ENCODE results near the gene TRABD2B.

The TRABD2B gene

GRCh38 chr1:47818682-47819573 is 178.3 kb downstream of the TRABD2B start:
- no peak for DNase-seq

DNA sequence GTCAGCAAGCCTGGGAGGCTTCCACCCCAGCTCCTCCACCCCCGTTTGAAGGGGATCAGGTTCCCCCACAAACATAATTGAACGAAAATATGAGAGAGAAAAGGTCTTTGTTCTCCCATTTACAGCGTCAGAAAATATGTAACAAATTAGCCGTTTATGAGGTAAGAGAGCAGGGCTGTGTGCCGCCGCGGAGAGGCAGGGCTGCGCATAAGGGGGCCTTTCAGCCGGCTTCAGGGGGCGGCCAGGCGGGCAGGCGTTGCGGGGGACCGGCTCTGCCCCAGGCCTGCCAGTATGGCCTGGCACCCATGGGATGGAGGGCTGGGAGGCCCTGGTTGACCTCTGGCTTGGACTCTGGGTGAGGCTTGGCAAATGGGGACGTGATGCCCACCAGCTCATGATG is 179.3 kb downstream of the TRABD2B start:
- no peak for DNase-seq

DNA sequence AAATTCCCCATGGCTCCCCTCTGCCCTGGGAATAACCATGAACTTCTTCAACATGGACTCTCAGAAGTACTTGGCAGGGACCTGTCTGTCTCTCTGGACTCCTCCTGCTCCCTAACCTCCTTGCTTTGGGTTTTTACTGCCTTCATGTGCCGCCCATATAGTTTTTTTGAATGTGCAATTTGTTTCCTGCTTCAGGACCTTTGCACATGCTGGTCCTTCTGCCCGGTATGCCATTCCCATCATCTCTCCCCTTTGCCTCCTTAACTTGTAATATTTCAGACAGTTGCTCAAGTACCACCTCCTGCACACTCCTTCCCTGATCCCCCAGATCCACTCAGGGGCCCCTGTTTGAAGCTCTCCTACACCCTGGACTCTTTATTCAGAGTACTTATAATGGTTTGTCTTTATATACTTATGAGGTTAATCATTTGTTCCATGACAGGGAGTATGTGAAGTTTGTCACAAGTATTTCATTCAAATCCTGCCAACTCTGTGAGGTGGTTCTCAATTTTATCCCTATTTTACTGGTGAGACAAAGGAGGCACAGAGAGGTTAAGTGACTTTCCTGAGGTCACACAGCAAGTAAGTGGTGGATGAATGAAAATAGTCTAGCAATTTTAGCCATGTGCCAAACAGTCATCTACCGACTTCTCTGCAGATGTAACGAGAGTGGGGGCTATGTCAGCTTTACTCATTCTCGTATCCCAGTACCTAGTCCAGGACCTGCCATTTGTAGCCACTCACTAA is 180.7 kb downstream of the TRABD2B start:
- no peak for DNase-seq

GRCh38 chr1:47814612-47815395 is 182.4 kb downstream of the TRABD2B start:
- DNase-seq: no peak

DNA sequence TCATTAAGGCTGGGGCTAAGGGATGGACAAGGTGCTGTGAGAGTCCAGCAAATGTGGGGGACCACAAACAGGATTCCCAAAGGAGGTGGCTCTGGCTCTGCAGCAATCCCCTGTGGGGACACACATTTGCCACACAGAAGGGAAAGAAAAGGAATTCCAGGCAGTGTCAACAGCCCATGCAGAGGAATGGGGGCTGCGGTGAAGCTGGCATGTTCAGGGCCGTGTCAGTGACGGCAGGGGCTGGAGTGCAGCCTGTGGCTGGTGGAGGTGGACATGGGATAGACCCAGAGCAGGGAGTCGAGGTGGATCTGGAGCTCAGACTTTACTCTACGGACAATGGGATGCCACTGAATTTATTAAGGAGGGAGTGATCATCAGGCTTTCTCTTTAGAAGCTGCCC is 183.2 kb downstream of the TRABD2B start:
- no peak for DNase-seq

DNA sequence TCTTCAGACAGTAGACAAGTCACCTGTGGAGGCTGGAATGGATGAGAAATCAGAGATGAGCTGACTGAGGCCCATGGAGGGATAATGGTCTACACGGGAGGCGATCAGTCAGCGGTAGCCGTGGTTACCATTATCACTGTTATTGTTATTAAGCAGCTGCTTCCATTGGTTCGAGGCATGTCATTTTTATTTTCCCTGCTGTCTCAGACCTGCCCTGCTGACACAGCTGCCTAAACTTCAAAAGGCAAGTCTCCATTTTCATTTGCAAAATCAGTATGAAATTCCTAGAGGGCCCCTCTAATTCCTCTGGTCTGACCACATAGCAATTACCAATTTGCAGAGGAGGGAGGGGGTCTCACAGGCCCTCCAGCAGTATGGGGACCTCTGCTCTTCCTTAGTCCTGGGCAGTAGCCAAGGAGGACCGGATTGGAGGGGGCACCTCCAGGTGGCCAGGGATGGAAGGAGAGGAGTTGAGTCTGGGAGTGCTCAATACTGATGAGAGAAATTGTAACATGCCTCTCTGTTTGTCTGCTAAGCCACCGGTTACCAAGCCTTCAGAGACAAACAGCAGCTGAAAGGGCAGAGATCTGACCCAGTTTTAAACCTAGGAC is 184.2 kb downstream of the TRABD2B start:
- no peak for DNase-seq

DNA sequence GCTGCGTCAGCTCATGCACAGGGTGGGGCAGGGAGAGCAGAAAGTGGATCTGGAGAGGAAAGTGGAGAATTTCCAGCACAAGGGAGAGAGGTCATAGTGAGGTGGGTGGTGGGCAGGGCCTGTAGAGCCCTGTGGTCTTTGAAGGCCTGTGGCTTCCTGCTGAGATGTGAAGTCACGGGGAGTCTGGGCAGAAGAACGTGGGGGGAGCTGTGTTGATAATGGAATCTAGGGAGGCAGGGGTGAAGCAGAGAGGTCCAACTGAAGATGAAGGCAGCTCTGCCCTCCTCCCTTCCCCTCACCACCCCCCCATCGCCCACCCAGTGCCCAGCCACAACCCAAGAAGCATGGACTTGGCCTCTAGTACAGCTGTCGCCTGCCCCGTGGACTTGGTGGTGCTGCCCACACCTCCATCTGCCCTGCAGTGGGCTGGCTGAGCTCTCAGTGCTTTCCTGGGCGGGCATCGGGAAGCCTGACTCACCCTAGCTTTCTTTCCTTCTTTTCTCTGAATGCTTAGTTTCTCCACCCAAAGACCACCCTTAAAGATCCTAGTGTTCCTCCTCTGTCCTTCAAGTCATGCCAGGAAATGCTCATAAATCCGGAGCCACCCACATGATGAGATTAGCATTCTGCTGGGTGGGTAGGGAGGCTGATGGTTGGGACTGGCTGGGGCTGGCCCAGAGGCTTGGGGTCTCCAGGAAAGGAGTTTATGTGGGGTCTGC is 186.1 kb downstream of the TRABD2B start:
- no peak for DNase-seq

- DNase-seq: no peak
Measured at GRCh38 chr1:47809301-47810084, 187.7 kb downstream of the TRABD2B start.

GRCh38 chr1:47808612-47809011 is 188.6 kb downstream of the TRABD2B start:
- no peak for DNase-seq

GRCh38 chr1:47805921-47806361 is 191.2 kb downstream of the TRABD2B start:
- no peak for DNase-seq

GRCh38 chr1:47805018-47805417 is 192.2 kb downstream of the TRABD2B start:
- DNase-seq: no peak

GRCh38 chr1:47803815-47804501 is 193.2 kb downstream of the TRABD2B start:
- no peak for DNase-seq

DNA sequence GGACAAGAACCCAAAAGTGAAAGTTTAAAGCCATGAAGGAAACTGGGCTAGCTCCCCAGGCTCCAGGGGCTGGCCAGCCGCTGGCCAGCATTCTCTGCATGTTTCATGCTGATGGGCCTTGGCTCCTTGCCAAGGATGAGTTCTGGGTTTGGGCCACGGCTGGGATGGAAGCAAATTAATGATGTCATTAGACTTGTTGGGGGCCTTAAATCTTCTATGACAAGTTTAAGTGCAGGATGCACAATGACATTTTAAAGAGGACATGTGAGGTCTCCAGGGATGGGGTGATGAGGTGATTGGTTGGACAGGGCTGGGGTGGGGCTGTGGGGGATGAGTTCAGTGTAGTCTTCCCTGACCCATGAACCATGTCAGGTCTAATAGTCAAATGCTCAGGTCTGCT is 199.6 kb downstream of the TRABD2B start:
- DNase-seq: no peak

- DNase-seq: no peak
Measured at GRCh38 chr1:47796626-47797025, 200.6 kb downstream of the TRABD2B start.

DNA sequence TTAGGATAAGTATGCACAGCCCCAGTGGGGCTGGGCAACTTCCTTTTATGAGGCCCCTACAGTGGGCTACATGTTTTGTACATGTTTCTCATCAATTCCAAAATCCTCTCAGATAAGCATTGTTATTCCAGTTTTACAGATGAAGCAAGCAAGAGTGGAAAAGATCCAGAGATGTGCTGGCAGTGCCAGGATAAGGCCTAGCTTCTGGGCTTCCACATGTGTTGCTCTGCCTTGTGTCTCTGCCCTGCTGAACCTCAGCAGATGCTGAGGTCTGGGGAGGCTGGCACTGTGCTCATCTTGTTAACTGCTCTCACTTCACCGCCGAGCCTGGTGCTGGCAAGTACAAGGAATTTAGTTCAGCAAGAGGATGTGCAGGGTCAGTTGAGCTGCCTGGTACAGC is 202.1 kb downstream of the TRABD2B start:
- no peak for DNase-seq

DNA sequence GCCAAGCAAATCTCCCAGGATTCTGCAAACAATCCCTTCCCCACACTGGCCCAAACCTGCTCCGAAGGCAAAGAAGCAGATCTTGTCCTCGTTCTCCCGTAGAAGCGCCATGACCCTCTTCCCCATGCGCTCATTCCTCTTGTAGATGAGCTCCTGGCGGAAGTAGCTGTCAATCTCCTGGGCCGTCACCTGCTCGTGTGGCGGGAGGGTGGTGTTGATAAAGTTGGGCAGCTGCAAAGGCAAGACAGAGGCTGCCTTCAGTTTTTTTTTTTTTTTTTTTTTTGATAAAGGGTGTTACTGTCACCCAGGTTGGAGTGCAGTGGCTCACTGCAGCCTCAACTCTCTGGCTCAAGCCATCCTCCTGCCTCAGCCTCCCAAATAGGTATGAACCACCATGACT is 202.7 kb downstream of the TRABD2B start:
- DNase-seq: no peak

DNA sequence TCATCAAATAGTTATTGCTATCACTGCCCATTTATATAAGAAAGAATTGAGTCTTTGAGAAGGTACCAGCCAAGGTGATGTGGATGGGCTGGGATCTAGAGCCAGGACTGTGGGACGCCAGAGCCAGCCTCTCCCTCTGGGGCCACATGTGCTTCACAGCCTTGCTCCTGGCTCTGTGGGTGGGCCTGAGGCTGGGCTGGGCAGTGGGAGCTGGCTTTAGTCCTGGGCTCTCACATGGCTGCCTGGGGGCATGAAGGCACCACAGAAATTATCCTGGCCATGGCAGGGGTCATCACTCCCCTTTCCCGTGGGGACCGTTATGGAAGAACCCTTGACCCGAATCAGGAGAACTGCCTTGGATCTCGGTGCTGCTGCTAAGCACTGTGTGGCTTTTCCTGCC is 203.1 kb downstream of the TRABD2B start:
- no peak for DNase-seq

DNA sequence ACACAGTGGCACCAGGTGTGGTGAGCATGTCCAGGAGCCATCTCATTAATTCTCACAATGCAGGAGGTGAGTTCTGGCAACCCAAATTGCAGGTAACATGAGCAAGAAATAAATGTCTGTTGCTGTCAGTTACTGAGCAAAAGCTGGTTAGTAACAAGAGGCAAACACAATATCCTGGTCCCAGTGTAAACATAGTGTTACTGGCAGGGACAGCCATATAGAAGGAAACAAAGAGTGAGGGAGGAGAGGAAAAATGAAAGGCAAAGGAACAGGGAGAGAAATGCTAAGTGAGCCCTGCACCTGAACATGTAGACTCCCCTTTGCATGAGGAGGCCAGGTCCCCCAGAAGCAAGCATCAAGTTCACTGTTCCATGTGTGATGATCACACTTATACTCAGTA is 203.6 kb downstream of the TRABD2B start:
- no peak for DNase-seq

DNA sequence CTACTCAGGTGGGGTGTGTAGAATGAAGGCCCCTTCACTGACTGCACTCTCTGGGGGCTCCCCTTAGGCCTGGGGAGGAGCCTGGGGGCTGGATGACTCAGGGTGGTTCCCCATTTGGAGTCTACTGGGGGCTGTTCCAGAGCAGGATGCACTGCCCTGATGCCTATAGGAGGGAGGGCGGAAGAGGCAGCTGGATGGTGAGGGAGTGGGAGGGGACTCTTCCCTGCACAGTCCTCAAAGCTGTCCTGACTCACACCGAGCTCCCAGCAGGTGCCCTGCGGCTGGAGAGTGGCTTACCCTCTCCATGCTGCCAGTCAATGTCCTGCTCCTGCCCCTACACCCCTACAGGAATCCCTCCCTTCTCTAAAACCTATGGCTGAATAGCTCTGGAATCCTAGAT is 204.4 kb downstream of the TRABD2B start:
- DNase-seq: no peak

DNA sequence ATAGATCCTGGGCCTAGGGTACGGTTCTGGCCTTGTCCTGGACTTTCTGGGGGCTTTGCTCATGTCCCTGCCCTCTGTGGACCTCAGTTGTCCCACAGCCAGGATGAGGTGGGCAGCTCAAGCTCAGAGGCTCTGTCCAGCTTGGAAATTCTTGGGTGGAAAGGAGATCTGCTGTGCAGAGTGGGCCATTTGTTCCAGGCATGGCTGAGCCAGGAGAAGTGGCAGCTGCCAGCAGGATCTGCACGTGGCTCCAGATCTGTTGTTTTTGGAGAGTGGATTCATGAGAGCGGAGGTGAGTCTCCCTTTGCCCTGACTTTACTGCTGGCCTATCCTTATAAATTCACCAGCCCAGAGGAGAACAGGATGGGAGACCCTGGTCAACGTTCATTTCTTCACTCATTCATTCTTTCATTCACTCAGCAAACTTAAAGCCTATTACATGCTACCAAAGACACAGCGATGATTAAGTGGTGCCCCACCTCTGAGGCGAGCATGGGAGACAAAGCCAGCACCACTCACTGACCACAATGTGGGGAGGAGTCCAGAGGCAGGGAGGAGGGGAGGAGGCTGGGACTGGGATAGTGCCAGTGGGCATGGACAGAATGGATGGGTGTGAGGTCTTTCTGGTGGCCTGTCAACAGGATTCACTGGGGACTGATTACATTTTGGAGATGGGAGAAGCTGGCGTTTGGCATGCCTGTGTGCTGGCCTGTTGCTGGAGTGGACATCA is 205.1 kb downstream of the TRABD2B start:
- no peak for DNase-seq

Data from activated CD4-positive, alpha-beta T cell treated with anti-CD3 and anti-CD28 coated beads for 1 hour (primary cell).